Stimulated activated CD4-positive, alpha-beta T cell treated with anti-CD3 and anti-CD28 coated beads, TNF-alpha, amount 100 ng/mL, for 48 hours (primary cell): ENCODE data around the gene LINC01488.

ENCODE experiments used
- DNase-seq, 3 donors: peaks; one replicate each; pipeline ENCODE4 v3.0.0-alpha.2; 2020; ENCODE audit warnings: low read depth in 3 of 3

LINC01488 gene

DNA sequence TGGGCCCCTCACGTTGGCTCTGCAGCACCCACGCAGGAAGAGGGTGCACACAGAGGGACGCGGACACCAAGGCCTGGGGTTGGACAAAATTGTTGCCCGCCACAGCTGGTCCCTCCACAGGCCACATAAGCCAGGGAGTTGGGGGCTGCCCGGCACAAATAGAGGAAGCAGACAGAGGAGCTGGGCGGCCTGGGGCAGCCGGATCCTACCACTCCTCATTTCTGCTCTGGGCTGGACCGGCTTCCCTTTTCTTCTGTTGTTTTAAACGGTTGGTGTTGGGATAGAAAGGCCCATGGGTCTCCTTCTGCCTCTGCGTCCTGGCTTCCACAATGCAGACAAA lies 36.4 kb upstream of the LINC01488 start:
- DNase-seq, result no peak

DNA sequence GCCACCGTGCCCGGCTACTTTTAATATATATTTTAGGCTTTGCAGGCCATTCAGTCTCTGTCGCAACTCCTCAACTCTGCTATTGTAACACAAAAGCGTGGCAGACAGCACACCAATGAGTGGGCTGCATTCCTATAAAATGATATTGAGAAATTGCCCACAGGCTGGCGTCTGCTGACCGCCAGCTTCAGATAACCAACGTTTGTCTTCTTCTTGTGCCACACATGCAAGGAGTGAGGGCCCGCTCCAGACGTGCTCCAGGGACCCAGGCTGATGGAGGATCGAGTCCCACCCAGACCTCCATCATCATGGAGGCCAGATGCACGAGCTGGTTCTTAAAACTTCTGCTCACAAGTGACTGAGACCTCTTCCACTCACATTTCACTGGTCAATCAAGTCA lies 35.4 kb upstream of the LINC01488 start:
- no peak for DNase-seq

DNA sequence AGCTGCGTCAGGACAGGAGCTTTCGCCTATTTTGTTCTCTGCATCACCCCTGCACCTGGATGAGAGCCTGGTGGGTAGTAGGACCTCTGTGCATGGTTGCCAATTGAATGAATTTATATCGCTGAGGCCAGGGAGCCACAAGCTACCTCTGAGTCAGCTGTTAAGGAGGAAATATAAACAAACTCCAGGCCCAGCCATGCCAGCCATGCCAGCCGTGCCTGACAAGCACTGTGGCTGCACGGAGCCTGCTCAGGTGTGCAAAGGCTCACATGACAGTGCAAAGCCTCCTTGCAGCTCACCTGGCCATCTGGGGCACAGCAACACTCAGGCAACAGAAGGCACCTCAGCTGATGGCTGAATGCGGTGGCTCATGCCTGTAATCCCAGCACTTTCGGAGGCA lies 33.7 kb upstream of the LINC01488 start:
- DNase-seq, result no peak

DNA sequence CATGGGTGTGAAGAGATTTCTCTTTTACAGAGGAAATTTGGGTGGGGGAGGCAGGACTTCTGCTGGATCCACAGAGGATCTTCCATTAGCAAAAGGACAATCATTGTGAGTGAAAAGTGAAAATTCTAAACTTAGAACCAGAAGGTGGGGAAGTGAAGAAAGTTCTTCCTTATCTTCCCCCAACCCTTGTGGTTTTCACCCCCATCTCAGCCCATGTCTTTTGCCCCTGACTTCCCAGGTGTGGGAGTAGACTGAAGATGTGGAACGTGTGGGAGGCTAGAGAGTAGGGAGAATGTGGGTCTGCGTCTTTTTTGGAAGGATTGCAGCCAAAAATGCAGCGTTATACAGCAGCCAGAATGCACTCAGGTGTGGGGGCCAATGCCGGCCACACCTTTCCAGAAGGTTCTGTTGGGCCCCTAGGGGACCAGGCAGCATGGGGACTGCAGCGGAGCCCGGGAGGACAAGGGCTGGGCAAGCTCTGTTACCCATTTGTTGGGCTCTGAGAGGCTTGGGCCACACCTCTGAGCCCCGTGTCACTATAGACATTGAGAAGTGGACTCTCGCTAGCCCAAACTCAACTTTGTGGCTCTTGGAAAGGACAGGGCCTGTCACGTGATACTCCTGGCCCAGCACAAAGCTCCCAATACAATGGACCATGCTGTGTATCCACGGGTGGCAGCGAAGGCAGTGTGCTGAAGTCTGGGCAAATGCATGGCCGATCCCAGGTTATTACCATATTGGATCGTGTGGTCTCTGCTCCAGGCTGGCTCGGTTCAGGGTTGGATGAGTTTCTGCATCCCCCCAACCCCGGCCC lies 32.8 kb upstream of the LINC01488 start:
- DNase-seq, result no peak

DNA sequence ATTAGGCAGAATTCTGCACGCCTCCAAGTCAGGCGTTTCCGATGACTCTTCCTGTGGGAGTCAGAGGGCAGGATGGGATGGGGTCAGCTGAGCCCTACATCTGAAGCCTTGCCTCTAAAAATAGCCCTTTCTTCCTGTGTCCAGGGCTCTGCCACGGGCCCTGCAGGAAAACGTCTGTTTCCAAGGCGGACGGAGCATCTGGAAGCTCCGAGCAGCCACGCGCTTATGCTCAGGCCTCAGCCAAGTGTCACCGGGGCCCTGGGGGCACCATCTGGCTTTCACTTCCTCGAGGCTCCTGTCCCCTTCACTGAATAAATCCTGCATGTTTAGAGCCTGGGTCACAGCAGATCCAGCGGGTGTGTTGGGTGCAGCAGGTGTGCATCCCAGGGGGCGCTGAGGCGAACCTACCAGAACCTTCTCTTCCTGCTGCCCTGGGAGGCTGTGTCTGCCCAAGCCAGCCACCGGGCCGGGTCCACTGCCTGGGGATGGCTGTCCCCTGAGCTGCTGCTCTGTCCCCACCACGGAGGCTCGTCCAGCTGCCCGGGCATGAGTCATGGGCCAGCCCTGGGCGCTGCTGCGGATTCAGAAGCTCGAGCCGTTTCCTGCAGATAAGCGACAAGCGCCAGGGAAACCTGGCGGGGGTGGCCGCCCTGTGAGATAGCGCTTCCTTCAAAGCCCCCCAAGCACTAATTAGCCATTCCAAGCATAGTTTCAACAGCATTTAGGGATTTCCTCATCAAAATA lies 32.0 kb upstream of the LINC01488 start:
- DNase-seq, result no peak

DNA sequence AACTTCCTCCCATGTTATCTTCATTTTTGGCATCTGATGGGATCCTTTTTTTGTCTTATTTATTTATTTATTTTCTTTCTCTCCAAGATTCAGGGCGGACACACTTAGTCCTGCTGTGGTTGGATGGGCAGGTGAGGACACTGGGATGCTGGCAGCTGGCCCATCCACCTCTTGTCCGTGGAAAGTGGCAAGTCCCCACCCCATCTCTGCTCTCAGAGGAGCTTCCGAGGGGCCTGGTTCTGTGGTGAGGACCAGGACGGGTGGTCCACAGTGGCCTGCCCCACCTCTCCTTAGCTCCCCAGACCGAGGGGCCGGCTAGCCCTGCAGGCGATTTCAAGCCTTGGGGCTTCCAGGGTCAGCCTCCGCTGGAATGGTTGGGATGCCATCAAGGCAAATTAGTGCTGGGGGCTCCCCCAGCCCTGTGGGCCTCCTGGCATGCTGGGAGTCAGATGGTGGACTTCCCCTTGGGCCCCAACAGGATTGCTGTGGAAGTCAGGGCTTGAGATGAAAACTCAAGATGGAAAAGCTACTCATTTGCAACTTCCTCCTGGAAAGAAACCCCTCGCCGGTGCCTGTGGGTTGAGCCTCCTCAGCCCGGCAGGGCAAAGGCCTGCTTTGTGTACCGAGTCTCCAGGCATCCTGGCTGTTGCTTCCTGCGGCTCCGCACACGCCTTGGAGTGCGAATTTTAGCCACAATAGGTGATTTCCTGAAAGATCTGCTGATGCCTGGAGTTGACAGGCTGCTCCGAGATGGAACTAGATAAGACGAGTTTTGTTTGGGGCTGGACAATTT lies 31.2 kb upstream of the LINC01488 start:
- no peak for DNase-seq

DNA sequence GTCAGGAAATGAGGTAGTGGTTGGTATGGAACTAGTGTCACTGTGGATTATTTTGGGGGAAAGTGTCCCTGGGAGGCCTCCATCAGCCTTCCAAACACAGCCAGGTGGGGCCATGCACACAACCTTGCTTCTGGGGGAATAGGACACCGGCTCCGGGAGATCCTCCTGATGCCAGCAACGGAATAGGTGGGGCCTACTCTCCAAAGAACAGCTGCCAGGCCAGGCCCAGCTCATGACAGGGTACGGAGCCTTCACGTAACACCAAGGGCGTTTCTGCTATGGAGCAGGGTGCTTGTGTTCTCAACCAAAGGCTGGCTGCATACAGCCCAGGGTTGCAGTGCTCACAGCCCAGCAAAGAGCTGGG lies 30.6 kb upstream of the LINC01488 start:
- DNase-seq, result no peak

DNA sequence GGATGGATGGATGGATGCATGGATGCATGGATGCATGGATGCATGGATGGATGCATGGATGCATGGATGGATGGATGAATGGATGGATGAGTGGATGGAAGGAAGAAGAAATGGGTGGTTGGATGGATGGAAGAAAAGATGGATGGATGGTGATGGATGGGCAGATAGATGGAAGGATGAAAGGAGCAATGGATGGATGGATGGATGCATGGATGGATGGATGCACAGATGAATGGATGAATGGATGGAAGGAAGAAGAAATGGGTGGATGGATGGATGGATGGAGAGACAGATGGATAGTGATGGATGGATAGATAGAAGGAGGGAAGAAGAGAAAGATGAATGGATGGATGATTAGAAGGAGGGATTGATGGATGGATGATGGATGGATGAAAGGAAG lies 30.2 kb upstream of the LINC01488 start:
- no peak for DNase-seq

DNA sequence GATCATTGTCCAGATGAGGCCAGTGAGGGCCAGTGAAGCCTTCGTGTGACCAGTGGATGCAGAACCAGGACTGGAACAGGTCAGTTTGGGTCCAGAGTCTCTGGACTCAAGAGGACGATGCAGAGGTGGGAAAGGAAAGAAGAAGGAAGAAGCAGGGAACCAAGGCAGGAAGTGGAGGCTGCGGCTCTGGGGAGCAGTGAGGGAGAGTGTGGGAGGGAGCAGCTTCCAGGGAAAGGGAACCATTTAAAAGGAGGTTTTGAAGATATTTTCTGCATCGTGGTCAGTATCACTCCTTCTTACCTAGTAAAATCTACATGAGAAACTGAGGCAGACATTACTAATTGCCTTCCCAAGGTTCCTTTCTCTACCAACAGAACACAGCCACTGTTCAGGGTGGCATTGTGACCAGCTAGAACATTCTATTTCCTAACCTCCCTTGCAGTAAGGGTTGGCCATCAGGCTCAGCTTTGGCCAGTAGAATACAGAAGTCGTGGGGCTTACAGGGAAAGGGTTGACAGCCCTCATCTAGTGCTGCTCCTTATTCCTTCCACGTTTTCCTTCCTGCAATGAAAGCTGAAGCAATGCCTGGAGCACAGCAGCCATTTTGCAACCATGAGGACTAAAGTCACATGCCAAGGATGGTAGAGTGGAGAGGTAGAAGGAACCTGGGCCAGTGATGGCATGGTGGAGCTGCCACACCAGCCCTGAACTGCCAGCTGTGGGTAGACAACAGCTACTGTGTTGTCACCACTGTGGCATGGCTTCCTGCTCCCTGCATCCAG lies 29.1 kb upstream of the LINC01488 start:
- no peak for DNase-seq

DNA sequence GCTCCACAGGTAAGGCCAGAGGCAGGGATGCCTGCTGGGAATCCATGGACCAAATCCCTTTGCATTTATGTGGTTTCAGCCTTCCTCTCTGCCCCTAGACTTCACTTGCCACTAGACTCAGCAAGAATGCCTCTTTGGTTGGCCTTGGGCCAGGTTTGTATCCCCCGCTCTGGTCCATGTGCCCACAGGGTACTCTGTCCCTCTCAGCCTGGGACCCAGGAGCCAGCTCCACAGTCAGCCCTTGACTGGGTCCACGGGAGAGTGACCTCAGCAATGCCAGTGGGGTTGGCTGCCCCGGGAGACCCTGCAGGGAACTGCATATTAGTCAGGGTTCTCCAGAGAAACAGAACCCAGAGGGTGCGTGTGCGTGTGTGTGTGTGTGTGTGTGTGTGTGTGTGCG lies 28.3 kb upstream of the LINC01488 start:
- DNase-seq, result no peak

DNA sequence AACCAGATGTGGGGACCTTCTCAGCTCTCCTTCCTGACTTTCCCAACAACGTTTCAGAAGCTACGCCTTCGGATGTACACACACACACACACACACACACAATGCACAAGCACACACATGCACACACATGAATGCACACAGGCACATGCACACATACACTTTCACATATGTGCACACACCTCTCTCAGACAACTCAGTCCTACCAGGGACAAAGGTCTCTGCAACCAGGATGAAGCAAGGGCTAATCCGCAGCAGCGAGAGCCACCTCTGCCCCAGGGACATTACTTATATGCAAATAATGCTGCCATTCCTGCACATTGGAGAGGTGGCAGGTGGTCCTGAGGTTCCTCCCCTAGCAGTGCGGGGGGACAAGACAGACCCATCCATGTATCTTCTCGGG lies 27.4 kb upstream of the LINC01488 start:
- no peak for DNase-seq

DNA sequence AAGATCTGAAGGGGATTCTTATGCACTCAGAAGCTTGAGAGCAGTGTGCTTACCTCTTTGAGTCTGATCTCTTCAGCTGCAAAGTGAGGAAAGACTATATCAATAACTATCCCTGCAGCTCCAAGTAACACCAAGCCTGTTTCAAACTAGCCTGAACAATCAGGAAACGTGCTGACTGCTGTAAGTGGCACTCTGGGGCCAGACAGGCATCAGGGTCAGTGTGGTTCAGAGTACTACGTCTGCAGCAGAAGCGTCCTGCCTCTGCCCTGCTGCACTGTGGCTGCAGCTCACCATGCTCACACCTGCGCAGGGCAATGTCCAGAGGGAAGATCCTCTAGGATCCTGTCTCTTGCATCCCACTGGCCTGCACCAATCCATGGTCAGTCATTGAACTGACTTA lies 25.5 kb upstream of the LINC01488 start:
- no peak for DNase-seq

DNA sequence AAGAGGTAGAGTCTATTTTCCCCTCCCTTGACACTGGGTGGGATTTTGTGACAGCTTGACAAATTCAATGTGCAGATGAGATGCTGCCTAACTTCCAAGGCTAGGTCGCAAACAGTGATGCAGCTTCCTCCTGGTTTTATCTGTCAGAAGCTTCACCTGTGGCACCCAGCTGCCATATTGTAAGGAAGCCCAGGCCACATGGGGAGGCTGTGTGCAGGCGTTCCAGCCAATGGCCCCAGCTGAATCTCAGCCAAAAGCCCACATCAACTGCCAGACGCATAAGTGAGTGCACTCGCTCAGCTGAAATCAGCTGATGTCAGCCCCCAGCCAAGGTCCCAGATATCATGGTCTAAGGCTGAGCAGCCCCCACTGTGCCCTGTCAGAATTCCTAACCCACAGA lies 24.8 kb upstream of the LINC01488 start:
- DNase-seq, result no peak

DNA sequence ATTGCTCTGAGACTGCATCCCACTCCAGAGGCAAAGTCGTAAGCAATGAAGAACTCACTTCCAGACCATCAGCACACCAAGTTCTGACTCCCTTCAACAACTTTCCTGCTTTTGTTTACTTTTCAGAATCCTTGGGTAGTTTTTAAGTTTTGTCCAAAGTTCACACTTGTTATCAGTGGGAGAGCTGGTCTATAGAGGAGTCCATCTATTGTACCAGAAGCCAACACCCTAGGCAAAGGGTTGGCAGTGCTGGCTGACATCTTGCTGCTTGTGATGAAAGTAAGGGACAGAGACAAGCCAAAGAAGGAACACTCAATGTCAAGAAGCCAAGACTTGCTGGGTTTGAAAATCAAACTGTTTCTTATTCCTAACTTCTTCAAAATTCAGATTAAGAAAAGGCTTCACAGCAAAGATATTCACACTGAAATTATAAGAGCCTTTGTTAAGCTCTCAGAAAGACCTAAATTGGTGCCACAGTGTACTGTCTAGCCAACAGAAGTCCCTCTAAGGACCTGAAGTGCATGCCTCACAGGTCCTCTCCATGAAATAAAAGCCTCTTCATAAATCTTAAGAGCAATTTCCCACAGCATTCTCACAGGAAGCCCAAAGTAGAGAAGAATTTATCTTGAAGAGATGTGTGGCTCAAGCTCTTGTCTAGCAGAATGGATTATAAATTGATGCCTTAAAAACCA lies 21.5 kb upstream of the LINC01488 start:
- no peak for DNase-seq

DNA sequence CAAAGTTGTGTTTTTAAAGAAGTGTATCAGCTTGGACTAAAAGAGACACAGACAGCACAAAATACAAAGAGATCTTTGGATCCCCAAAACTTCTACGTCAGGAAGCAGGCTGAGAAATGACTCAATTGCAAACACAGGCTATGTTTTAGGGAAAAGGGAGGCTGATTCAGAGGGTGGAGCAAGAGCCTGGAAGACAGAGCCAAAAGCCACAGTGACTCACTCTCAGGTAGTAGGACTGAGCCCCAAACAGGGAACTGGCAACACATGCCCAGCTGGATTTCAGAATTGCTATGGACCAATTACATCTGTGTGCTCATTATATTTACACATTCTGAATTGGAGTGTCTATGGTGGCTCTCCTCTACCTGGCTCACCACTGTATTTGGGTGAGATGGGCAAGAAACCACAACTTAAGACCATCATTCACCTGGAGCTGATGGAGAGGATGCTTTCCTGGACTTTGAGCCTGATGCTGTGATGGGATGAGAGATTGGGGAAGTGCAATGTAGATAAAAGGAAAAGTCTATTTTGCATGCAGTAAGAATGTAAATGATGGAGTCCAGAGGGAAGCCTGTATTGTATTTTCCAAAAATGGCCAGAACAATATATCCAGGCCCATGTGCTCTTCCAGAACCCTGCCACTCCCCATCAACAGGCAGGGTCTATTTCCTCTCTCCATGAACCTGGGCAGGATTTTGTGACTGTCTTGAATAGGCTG lies 20.8 kb upstream of the LINC01488 start:
- DNase-seq, result no peak

DNA sequence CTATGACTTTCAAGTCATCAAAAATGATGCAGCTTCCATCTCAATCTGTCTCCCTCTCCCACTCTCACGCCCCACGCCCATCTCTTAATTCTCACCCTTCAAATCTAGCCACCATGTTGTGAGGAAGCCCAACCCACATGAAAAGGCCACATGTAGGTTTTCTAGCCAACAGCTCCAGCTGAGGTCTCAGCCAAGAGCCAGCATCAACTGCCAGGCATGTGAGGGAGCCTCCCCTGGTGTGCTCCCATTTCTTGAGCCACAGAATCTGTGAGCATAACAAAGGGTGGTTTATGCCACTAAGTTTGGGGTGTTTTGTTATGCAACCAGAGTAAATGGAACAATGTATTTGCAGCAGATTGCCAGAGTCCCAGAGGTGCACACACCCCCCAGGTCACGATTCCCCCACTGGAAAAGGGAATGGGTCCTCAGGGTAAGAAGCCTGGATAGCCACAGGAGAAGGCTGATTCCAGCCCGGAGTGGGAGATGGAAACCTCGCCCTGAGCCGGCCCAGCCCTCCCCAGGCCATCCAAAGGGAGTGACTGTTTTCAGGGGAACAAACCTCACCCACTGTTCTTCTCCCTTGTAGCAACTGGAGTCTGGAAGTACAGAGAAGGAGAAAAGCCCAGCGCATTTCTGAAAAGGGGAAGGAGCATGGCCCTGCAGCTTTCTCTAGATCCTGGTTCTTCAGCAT lies 20.0 kb upstream of the LINC01488 start:
- DNase-seq, result no peak

DNA sequence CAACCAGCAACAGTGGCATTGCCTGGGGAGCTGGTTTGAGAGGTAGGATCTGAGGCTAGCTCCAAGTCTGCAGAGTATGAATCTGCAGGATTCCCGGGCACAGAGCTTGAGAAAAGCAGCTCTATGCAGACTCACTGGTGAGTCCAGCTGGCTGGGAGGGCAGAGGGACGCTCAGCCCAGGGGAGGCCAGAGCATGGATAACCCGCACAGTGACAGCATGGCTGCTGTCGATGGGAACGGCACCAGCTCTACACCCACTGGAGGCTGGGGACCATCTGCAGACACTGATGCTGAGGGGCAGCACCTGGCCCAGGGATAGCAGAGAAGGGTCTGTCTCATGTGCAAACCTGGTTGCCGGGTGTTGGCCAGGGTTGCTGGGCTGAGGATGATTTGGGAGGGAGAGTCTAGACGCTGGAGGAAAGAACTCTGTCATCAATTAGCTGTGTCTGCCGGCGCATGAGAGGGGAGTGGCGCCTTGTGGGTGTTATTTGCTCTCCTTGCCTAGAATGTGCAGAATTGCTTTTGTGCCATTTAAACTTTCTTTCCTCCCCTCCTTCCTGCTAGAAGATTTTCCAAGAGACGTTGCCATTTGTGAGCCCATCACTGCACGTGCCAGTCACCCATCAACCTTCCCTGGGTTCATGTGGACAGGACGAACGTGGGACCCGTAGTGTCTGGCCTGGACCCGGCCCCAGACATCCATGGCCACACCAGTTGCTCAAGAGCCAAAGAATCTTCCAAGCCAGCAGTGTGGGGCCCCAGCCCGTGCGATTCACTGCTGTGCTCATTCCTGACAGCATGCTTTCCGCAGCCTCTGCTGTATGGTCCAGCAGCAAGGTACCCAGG lies 19.1 kb upstream of the LINC01488 start:
- no peak for DNase-seq

DNA sequence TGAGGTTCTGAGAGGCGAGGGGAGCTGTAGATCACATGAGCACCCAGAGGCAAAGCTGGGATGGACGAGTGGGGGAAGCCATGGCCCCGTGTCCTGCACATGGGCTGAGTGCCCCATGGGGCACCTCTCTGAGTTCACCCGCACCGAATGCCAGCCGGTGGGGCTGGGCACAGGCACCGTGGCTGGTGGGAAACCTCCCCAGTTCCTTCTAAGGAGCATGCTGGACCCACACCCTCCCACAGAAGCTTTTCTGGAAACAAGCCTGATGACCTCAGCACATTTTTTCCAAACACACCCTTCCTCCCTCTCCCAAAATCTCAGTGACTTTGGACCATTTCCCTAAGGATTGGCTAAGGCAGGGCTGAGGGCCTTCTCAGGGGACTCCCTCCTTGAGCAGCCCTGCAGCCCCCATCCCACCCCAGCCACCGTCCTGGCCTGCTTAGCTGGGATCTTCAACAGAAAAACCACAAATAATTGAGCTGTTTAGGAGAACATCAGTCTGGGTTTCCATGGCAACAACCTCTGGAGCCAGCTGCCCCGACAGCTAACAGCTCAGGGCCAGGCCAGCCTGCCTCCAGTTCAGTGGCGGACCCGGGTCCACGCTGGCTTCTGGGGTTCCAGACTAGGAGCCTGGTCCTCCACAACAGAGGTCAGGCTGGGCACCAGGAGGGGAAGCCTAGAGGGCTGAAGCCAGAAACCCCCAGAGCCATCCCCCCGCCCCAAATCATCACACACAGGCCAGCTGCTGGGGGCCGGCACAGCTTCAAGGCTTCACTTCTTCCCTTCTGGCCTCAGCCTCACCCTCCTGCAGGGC lies 18.1 kb upstream of the LINC01488 start:
- no peak for DNase-seq
